ENCODE measurements around the gene RNF186. TPM values are rescaled to one million over a fixed set of nuclear protein-coding genes. Genes with fewer than 3 reads are reported as not detected.

Gene RNF186
- total RNA-seq, 1 donor from 2014 or later = not detected

GRCh38 chr1:19844731-19845495 lies 29.8 kb upstream of the RNF186 start:
- Histone ChIP-seq H3K4me1 (peaks cover 20% of the 10 kb centered on the region), H3K4me3 (no peak overlapping the region), H3K27ac (no peak overlapping the region), H3K27me3 (no peaks in the 10 kb centered on the region), H3K9me3 (no peaks in the 10 kb centered on the region), H3K36me3 (no peaks in the 10 kb centered on the region)
- intact Hi-C loops (cut with DNase I) = no loop called here
- no peak for DNase-seq (ENCODE audit: extremely low spot score in 2 of 2)
- TF ChIP-seq CTCF (IDR thresholded peaks at IDR 0.05) (no peak), POLR2A (IDR thresholded peaks at IDR 0.05) (no peak)

GRCh38 chr1:19840228-19840627 lies 25.1 kb upstream of the RNF186 start:
- no peaks in the 10 kb centered on the region for H3K27me3 ChIP-seq
- intact Hi-C loops (cut with DNase I) = no loop called here
- no peak overlapping the region for H3K27ac ChIP-seq
- TF ChIP-seq POLR2A (IDR thresholded peaks at IDR 0.05) (no peak), CTCF (IDR thresholded peaks at IDR 0.05) (no peak), POLR2AphosphoS5 (IDR thresholded peaks at IDR 0.05; ENCODE audit: insufficient read depth in 1 of 2, low read depth in 1 of 2) (no peak)
- no peak overlapping the region for H3K4me3 ChIP-seq
- no peak for DNase-seq (ENCODE audit: extremely low spot score in 2 of 2)
- H3K9me3 ChIP-seq = no peaks in the 10 kb centered on the region
- peaks cover 9% of the 10 kb centered on the region for H3K4me1 ChIP-seq
- no peaks in the 10 kb centered on the region for H3K36me3 ChIP-seq

GRCh38 chr1:19837866-19838265 lies 22.8 kb upstream of the RNF186 start:
- Histone ChIP-seq H3K4me1 (no peaks in the 10 kb centered on the region), H3K9me3 (no peaks in the 10 kb centered on the region), H3K27me3 (no peaks in the 10 kb centered on the region), H3K27ac (no peak overlapping the region), H3K4me3 (no peak overlapping the region), H3K36me3 (no peaks in the 10 kb centered on the region)
- intact Hi-C loops (cut with DNase I) = no loop called here
- DNase-seq (ENCODE audit: extremely low spot score in 2 of 2) = no peak
- no peak for TF ChIP-seq POLR2AphosphoS5 (IDR thresholded peaks at IDR 0.05; ENCODE audit: insufficient read depth in 1 of 2, low read depth in 1 of 2)
- TF ChIP-seq CTCF (IDR thresholded peaks at IDR 0.05) = no peak
- TF ChIP-seq POLR2A (IDR thresholded peaks at IDR 0.05) = no peak

- no peaks in the 10 kb centered on the region for H3K27me3 ChIP-seq
- TF ChIP-seq CTCF (IDR thresholded peaks at IDR 0.05) = no peak
- TF ChIP-seq POLR2A (IDR thresholded peaks at IDR 0.05) = no peak
- no peak for TF ChIP-seq POLR2AphosphoS5 (IDR thresholded peaks at IDR 0.05; ENCODE audit: insufficient read depth in 1 of 2, low read depth in 1 of 2)
Measured at GRCh38 chr1:19835578-19835977, 20.5 kb upstream of the RNF186 start.

GRCh38 chr1:19831441-19831840 lies 16.4 kb upstream of the RNF186 start:
- Histone ChIP-seq H3K9me3 (no peaks in the 10 kb centered on the region), H3K4me1 (no peaks in the 10 kb centered on the region), H3K27me3 (no peaks in the 10 kb centered on the region), H3K4me3 (no peak overlapping the region), H3K36me3 (no peaks in the 10 kb centered on the region), H3K27ac (no peak overlapping the region)
- no peak for TF ChIP-seq POLR2A (IDR thresholded peaks at IDR 0.05)
- no peak for TF ChIP-seq POLR2AphosphoS5 (IDR thresholded peaks at IDR 0.05; ENCODE audit: insufficient read depth in 1 of 2, low read depth in 1 of 2)
- TF ChIP-seq CTCF (IDR thresholded peaks at IDR 0.05) = no peak
- DNase-seq (ENCODE audit: extremely low spot score in 2 of 2) = no peak
- intact Hi-C loops (cut with DNase I) = no loop called here

More at GRCh38 chr1:19835578-19835977, 20.5 kb upstream of the RNF186 start:
- no peak overlapping the region for H3K4me3 ChIP-seq
- H3K27ac ChIP-seq = no peak overlapping the region
- no peaks in the 10 kb centered on the region for H3K36me3 ChIP-seq
- H3K9me3 ChIP-seq = no peaks in the 10 kb centered on the region
- DNase-seq (ENCODE audit: extremely low spot score in 2 of 2) = no peak
- intact Hi-C loops (cut with DNase I) = no loop called here
- no peaks in the 10 kb centered on the region for H3K4me1 ChIP-seq

Data from vagina (tissue), 2 donors.